Prostate gland (tissue), 2 donors: ENCODE measurements around the gene DOCK4.

Experiments
- POLR2A ChIP-seq: fragments of 450-650 bp; IDR thresholded peaks from one replicate; pipeline ENCODE4 v1.6.1; 2016; ENCODE audit warnings: antibody characterized with exemption, mild to moderate bottlenecking
- TF ChIP-seq, protein P1 (sequence below), 4 experiments: fragments of 200-600 bp in 2 of 4; fragments of 450-650 bp in 2 of 4; sonication (generic) in 2 of 4; IDR thresholded peaks; 1 replicate in 3 of 4; 2 replicates in 1 of 4; pipeline ENCODE4 v1.5.1; 2016 to 2019; ENCODE audit warnings: antibody characterized with exemption in 4 of 4, mild to moderate bottlenecking in 2 of 4, moderate library complexity in 2 of 4

DNA sequence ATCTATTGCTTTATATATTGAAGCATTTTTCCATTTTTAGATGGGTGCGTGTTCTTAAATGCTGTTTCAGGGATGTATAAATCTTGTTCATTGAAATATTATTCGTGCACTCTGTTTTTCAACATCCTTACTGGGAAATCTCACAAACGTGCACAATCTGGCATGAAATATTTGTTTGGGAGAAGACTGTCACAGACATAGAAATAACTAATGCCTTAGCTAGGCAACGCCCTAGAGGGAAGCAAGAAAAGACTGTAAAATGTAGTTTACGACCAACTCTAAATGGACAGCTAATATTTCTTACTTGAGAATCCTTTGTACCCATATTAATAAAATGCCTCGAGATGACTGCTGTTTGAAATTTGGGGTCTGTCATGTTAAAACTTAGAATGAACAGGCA is 8.9 kb downstream of the DOCK4 start:
- TF ChIP-seq POLR2A, result no peak
- TF ChIP-seq, protein P1, sequence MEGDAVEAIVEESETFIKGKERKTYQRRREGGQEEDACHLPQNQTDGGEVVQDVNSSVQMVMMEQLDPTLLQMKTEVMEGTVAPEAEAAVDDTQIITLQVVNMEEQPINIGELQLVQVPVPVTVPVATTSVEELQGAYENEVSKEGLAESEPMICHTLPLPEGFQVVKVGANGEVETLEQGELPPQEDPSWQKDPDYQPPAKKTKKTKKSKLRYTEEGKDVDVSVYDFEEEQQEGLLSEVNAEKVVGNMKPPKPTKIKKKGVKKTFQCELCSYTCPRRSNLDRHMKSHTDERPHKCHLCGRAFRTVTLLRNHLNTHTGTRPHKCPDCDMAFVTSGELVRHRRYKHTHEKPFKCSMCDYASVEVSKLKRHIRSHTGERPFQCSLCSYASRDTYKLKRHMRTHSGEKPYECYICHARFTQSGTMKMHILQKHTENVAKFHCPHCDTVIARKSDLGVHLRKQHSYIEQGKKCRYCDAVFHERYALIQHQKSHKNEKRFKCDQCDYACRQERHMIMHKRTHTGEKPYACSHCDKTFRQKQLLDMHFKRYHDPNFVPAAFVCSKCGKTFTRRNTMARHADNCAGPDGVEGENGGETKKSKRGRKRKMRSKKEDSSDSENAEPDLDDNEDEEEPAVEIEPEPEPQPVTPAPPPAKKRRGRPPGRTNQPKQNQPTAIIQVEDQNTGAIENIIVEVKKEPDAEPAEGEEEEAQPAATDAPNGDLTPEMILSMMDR (IDR thresholded peaks at IDR 0.05), result no peak
